HG03103 (cell line): ENCODE results near the gene NKIRAS2.

ENCODE experiments used
- ATAC-seq: cut with Tn5 transposase; IDR thresholded peaks from one replicate; pipeline ENCODE4 v1.9.1; 2021; ENCODE audit warnings: low read depth; ENCODE audit not compliant: unreplicated experiment

Gene NKIRAS2

GRCh38 chr17:42053731-42054500 is 34.0 kb downstream of the NKIRAS2 start:
- no peak for ATAC-seq

DNA sequence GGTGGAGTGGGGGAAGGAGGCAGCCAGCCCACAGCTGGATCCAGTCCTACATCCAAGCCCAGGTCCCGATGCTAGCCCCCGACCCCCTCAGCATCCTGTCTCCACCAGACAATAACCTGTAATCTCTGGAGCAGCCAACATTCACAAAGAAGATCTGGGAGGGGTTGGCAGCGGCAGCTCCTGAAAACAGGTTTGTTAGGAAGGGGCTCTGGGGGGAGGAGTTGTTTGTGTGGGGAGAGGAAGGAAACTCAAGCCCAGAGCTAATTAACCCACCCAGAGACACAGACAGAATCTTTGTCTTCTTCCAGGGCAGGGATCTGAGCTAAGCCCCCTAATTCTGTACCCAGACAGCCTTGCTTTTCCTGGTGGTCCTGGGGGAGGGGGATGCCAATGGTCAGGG is 35.1 kb downstream of the NKIRAS2 start:
- no peak for ATAC-seq

DNA sequence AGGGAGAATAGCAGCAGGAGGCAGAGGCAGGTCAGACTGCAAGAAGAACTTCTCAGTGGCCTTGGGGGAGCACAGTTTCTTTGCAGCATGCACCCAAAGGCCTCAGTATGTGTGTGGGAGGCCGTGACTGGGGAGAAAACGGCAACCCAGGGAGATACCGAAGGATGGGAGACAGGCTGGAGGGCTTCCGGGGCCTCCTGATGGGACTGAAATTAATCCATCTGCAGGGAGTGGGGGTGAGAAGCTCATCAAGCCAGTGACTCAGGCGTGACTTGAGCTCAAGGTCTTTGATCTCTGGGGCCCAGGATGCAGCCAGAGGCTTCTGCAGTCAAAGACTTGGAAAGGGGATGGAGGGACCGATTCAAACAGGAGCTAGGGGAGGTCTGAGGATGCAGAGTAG is 35.6 kb downstream of the NKIRAS2 start:
- ATAC-seq, result no peak

GRCh38 chr17:42056635-42057034 is 36.7 kb downstream of the NKIRAS2 start:
- ATAC-seq, result no peak

DNA sequence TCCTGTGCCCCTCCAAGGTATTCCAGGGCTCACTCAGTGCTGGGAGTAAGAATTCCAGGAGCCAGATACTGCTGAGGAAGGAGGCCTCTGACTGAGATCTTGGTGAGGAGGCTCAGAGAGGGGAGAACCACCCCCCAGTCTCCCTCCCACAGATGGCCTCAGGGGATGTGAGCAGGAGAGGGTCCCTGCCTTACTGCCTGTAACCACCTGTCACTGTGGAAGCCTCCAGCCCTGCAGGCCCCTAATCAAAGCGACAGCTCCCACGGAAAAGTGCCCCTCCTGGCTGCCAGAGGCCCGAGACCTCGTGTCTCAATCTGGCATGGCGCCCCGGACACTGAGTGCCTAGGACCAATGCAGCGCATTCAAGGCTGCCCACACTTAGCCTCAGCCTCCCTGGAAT is 38.2 kb downstream of the NKIRAS2 start:
- no peak for ATAC-seq

DNA sequence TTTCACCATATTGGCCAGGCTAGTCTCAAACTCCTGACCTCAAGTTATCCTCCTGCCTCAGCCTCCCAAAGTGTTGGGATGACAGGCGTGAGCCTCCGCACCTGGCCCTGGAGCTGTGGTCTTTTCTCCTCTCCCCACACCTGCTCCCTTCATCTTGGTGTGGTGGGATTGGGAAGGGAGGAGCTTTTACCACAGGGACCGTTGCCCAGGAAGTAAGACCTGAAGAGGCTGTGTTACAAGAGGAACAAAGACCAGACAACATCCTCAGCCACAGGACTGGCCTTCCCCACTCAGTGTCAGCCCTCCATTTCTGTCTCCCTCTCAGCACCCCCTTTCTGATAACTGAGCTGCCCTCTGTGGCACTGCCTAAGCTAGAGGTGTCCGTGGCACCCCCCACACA is 39.9 kb downstream of the NKIRAS2 start:
- ATAC-seq, result no peak

GRCh38 chr17:42060231-42060630 is 40.3 kb downstream of the NKIRAS2 start:
- ATAC-seq, result no peak

DNA sequence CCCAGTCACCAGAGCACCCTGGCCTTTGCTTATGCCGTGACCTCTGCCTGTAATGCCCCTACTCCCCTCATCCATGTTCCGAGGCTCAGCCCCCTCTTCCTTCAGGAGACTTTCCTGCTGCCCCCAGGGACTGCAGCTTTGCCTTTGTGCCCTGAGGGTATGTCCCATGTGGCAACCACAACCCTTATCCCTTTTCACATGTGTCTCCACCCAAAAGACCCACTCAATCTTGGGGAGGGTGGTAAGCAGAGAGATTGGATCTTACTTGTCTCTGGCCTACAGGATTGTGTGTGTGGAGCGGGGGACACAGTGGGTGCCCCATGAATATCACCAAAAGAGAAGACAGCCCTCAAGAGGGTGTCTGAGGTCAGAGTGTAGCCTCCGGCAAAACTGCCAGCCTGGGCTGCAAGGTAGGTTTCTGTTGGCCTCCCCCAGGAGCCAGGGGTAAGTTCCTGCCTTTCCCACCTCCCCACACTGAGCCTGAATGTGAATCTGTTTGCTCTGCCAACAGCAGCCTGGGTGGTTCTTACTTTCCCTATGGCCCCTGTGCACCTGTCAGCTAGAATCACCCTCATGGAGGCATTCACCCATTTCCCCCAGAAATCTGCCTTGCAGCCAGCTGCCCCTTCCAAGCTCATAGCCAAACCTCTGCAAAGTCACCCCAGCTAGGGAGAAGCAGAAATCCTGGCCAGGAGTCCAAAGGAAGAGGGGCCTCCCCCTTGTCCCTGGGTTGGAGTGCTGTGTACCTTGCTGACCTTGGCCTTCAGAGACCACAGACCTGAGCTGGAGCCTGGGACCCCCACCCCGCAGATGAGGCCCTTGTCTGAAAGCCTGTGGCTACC is 42.0 kb downstream of the NKIRAS2 start:
- no peak for ATAC-seq

DNA sequence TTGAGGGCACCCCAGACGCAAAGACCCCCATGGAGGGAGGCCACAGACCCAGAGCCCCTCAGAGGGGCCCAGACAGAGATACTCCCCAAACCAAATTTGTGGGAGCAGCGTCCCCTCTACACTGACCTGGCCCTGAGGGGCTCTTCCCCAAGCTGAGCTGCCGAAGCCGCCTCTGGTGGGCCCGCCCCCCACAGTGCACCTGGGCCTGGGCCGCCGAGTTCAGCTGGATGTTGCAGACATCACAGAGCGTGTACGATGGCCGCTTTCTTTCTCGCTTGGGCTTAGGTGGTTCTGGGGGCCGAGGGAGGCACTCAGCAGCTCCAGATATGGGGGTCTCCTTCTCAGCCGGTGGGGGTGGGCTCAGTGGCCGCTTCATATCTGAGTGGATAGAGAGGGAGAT is 42.8 kb downstream of the NKIRAS2 start:
- no peak for ATAC-seq

DNA sequence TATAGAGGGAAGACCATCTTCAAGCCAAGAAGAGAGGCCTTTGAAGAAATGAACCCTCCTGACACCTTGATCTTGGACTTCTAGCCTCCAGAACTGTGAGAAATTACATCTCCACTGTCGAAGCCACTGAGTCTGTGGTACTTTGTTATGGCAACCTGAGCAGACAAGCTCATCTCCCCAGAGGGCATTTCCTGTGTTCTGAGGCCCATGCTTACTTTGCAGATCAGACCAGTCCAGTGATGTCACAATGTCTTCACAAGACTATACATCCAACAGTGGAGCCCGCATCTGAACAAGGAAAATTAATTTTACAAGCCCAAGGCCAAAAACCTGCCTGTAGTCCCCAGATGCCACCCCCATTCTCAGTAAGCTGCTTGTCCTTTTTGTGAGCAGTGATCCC is 45.3 kb downstream of the NKIRAS2 start:
- no peak for ATAC-seq

DNA sequence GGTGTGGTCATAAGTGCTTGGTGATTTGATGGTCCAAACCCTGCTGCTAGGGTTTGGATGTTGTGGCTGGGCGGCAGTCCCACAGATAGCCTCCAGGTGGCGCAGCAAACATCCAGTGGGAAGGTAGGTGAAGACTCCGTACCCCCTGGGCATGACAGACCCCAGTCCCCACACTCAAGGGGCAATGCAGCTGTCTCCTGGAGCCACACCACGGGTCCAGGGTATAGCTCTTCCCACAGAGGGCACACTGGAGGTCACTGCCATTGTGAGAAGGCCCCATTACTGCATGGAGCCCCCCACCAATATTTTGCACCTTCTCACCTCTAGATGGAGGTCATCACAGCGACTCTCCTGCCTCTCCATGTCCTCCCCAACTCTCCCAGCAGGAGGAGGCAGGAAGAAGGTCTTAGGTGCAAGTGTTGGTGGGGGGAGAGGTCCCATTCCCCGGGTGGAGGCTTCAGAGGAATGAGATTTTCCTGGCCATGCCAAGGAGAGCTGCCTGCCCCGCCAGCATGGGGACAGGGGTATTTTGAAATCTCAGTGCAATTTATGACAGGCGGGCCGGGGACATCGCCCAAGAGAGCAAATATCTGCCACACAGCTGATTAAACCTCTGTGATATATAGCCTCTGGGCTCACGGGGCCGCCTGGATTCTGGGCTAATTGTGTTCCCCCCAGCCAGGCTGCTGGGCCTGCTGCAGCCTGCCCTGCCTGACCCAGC is 47.6 kb downstream of the NKIRAS2 start:
- no peak for ATAC-seq

GRCh38 chr17:42068979-42069378 is 49.1 kb downstream of the NKIRAS2 start:
- no peak for ATAC-seq

DNA sequence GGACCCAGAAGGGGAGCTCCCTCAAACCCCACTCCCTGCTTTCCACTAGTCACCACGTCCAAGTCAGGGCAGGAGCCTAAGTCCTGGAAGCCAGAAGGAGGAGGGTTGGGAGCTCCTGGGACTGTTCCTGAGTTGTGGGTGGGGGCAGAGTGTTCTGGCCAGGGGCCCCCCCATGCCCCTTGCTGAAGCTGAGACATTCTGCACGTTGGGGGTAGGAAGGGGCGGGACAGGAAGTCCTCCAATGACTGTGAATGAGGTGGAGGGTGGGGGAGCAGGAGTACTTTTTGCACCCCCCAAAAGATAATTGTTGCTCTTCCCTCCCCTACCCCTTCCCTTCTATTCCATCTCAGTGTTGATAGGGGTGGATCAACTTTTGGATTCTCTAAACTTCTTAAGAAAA is 51.9 kb downstream of the NKIRAS2 start:
- ATAC-seq, result no peak

- ATAC-seq, result no peak
Measured at GRCh38 chr17:42072323-42073187, 52.7 kb downstream of the NKIRAS2 start.
